A673 (cell line): ENCODE data around the gene RNF40. TPM values are rescaled to one million over a fixed set of nuclear protein-coding genes. Genes with fewer than 3 reads are reported as not detected.

Experiments
- BruUV-seq: library from RNA; stranded (reverse); fragments of 400-500 nt; replicated peaks from 2 replicates; lab custom pipeline; 2021; lab: Mats Ljungman, UMichigan
- CTCF ChIA-PET: fragments of 300-600 bp; sonication (Branson Sonifier 250); formaldehyde crosslinking; loops from one replicate; lab custom pipeline; 2022; ENCODE audit warnings: antibody characterized with exemption; lab: Charles Lee
- POLR2A ChIA-PET: fragments of 300-600 bp; sonication (Branson Sonifier 250); formaldehyde crosslinking; loops from one replicate; lab custom pipeline; 2022; ENCODE audit warnings: antibody characterized with exemption; ENCODE audit not compliant: low non-redundant PET; lab: Charles Lee
- DNase-seq: peaks from one replicate; pipeline ENCODE4 v3.0.0-alpha.2; 2015; ENCODE audit warnings: low spot score
- H3K27ac ChIP-seq: fragments of 200-600 bp; sonication (generic); 2 replicates; pipeline ENCODE4 v1.5.1; 2016; ENCODE audit warnings: mixed run types, low read depth, mild to moderate bottlenecking, mixed read lengths, antibody characterized with exemption, low read length; ENCODE audit not compliant: poor library complexity, severe bottlenecking
- H3K27me3 ChIP-seq: fragments of 200-600 bp; sonication (generic); replicated peaks from 2 replicates; pipeline ENCODE4 v1.6.1; 2017; ENCODE audit warnings: mixed run types, low read depth, mild to moderate bottlenecking, mixed read lengths, antibody characterized with exemption, low read length; ENCODE audit not compliant: insufficient read depth, poor library complexity
- H3K36me3 ChIP-seq: fragments of 200-600 bp; sonication (generic); 2 replicates; pipeline ENCODE4 v1.6.1; 2016; ENCODE audit warnings: mixed run types, mild to moderate bottlenecking, mixed read lengths, antibody characterized with exemption, low read length; ENCODE audit not compliant: insufficient read depth, poor library complexity, severe bottlenecking
- H3K4me1 ChIP-seq: fragments of 200-600 bp; sonication (generic); 2 replicates; pipeline ENCODE4 v1.6.1; 2017; ENCODE audit warnings: mixed run types, mild to moderate bottlenecking, mixed read lengths, antibody characterized with exemption, low read length; ENCODE audit not compliant: insufficient read depth, poor library complexity, severe bottlenecking
- H3K4me3 ChIP-seq: fragments of 200-600 bp; sonication (generic); 2 replicates; pipeline ENCODE4 v1.5.1; 2016; ENCODE audit warnings: low read depth, mixed run types, mild to moderate bottlenecking, mixed read lengths, low read length; ENCODE audit not compliant: poor library complexity, severe bottlenecking
- H3K9me3 ChIP-seq: fragments of 200-600 bp; sonication (generic); 2 replicates; pipeline ENCODE4 v1.6.1; 2016; ENCODE audit warnings: mixed run types, low read depth, mild to moderate bottlenecking, mixed read lengths, antibody characterized with exemption, low read length; ENCODE audit not compliant: poor library complexity, severe bottlenecking
- EZH2 ChIP-seq: fragments of 200-600 bp; sonication (generic); IDR thresholded peaks from 2 replicates; pipeline ENCODE4 v1.6.1; 2017; ENCODE audit warnings: borderline replicate concordance, low read depth, mild to moderate bottlenecking, mixed read lengths, antibody characterized with exemption, low read length; ENCODE audit not compliant: poor library complexity, severe bottlenecking
- intact Hi-C: fragments of 100-400 bp; cut with micrococcal nuclease; formaldehyde crosslinking; loops from one replicate; pipeline ENCODE4 v1.10.0; 2022; ENCODE audit not compliant: unreplicated experiment
- total RNA-seq: library from RNA; stranded (reverse); gene quantifications from 2 replicates; pipeline ENCODE4 v1.2.3, GENCODE V29; 2021
- TF ChIP-seq, protein P1 (sequence below): fragments of 300-800, 200-600 bp; sonication (generic); conservative IDR thresholded peaks from 2 replicates; pipeline ENCODE4 v1.5.1; 2017; ENCODE audit warnings: low read depth, mild to moderate bottlenecking, antibody characterized with exemption, low read length, moderate library complexity, mixed read lengths

Gene RNF40
- total RNA-seq, 1 experiment from 2014 or later: 132 TPM

DNA sequence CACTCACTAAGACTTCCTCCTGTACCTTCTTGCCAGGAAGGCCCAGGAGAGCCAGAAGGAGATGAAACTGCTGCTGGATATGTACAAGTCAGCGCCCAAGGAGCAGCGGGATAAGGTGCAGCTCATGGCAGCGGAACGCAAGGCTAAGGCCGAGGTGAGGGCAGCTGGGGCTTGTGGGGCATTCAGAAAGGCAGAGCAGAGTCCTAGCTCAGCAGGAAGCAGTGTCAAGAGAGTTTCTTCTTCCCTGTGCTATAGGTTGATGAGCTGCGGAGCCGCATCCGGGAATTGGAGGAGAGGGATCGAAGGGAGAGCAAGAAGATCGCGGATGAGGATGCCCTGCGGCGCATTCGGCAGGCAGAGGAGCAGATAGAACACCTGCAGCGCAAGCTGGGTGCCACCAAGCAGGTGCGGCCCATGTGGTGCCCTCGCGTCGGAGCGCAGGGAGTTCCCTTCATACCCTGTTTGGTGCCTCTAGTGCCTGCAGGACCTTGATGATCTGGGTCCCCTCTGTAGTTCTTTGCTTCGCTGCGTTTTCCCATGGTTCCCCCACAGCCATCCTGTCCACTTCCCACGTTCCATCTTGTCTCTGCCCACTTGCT is 6.6 kb downstream of the RNF40 start:
- ChIA-PET CTCF (no interaction called here), POLR2A (no interaction called here)
- intact Hi-C loops: no loop called here
- Histone ChIP-seq H3K9me3 (no peaks in the 10 kb centered on the region), H3K4me1 (peaks cover under 1% of the 10 kb centered on the region), H3K4me3 (no peak overlapping the region), H3K27me3 (no peaks in the 10 kb centered on the region), H3K36me3 (peaks cover 92% of the 10 kb centered on the region), H3K27ac (no peak overlapping the region)
- TSS peak; percentile 24 for BruUV-seq
- no peak for DNase-seq
- TF ChIP-seq, protein P1, sequence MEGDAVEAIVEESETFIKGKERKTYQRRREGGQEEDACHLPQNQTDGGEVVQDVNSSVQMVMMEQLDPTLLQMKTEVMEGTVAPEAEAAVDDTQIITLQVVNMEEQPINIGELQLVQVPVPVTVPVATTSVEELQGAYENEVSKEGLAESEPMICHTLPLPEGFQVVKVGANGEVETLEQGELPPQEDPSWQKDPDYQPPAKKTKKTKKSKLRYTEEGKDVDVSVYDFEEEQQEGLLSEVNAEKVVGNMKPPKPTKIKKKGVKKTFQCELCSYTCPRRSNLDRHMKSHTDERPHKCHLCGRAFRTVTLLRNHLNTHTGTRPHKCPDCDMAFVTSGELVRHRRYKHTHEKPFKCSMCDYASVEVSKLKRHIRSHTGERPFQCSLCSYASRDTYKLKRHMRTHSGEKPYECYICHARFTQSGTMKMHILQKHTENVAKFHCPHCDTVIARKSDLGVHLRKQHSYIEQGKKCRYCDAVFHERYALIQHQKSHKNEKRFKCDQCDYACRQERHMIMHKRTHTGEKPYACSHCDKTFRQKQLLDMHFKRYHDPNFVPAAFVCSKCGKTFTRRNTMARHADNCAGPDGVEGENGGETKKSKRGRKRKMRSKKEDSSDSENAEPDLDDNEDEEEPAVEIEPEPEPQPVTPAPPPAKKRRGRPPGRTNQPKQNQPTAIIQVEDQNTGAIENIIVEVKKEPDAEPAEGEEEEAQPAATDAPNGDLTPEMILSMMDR: no peak
- TF ChIP-seq EZH2: no peak

DNA sequence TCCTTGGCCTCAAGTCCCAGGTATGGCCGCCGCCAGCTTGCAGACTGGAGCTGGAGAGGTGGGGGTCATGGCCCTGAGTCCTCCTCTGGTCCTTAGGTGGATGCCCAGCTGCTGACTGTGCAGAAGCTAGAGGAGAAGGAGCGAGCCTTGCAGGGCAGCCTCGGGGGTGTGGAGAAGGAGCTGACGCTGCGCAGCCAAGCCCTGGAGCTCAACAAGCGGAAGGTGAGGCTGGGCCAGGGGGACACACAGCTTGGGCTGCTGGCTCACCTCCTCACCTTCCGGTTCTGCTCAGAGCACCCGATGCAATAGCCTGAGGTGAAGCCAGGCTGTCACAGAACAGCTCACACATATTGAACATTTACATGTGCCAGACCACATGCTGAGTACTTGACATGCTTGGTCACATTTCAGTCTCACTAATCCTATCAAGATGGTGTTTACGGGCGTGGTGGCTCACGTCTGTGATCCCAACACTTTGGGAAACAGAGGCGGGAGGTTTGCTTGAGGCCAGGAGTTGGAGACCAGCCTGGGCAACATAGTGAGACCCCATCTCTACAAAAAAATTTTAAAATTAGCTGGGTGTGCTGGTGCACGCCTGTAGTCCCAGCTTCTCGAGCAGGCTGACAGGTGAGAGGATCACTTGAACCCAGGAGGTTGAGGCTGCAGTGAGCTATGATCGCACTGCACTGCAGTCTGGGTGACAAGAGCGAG is 7.4 kb downstream of the RNF40 start:
- POLR2A ChIA-PET: no interaction called here
- BruUV-seq: no TSS peak
- no peak overlapping the region for H3K27ac ChIP-seq
- intact Hi-C loops: no loop called here
- no peak for DNase-seq
- TF ChIP-seq, protein P1: no peak
- H3K27me3 ChIP-seq: no peaks in the 10 kb centered on the region
- no peaks in the 10 kb centered on the region for H3K9me3 ChIP-seq
- CTCF ChIA-PET: interaction anchor here (0.5 kb wide), 1 partner anchor 76 kb away, joined by 4 read pairs; no protein-coding TSS in a partner anchor
- H3K36me3 ChIP-seq: peaks cover 92% of the 10 kb centered on the region
- no peaks in the 10 kb centered on the region for H3K4me1 ChIP-seq
- H3K4me3 ChIP-seq: no peak overlapping the region

DNA sequence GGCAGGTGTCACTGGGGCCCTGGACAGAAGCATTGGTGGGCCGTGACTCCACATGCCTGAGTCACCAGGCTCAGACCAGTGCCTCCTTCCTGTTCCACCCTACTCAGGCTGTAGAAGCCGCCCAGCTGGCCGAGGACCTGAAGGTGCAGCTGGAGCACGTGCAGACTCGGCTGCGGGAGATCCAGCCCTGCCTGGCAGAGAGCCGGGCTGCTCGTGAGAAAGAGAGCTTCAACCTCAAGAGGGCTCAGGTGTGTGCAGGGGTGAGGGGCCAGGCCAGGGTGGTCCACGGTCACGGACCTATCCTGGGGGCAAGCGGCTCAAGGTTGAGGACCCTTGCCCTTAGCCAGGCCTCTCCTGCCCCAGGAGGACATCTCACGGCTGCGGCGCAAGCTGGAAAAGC is 9.6 kb downstream of the RNF40 start:
- no peaks in the 10 kb centered on the region for H3K9me3 ChIP-seq
- no peak overlapping the region for H3K4me3 ChIP-seq
- CTCF ChIA-PET: no interaction called here
- TF ChIP-seq, protein P1: no peak
- TF ChIP-seq EZH2: no peak
- no peak for DNase-seq
- POLR2A ChIA-PET: no interaction called here
- BruUV-seq: no TSS peak
- intact Hi-C loops: no loop called here
- H3K36me3 ChIP-seq: peaks cover 71% of the 10 kb centered on the region
- peaks cover 4% of the 10 kb centered on the region for H3K4me1 ChIP-seq
- H3K27me3 ChIP-seq: no peaks in the 10 kb centered on the region
- H3K27ac ChIP-seq: no peak overlapping the region
